ENCODE data around the gene CCNA2. TPM values are rescaled to one million over a fixed set of nuclear protein-coding genes. Genes with fewer than 3 reads are reported as not detected.

Gene CCNA2
- total and polyA plus RNA-seq, 4 donors: 1.4 to 8.8 (median 1.8) TPM

GRCh38 chr4:121777625-121778024 lies 46.1 kb downstream of the CCNA2 start:
- no peaks in the 10 kb centered on the region for H3K9me3 ChIP-seq (ENCODE audit: control insufficient read depth in 4 of 4, insufficient read depth in 3 of 4, low read length in 3 of 4)
- no peak overlapping the region for H3K9ac ChIP-seq (ENCODE audit: insufficient read depth in 1 of 2, low read length in 2 of 2)
- ATAC-seq (ENCODE audit: insufficient read depth, low FRiP score) (no peak), DNase-seq (no peak)
- peaks cover 0 to 4% (median 0%) of the 10 kb centered on the region in 3 donors for H3K27me3 ChIP-seq (ENCODE audit: control insufficient read depth in 3 of 3, insufficient read depth in 3 of 3, low read length in 2 of 3)
- H3K4me3 ChIP-seq: no peak overlapping the region
- WGBS, 2 donors: 47 to 71% methylated on average over 3 of the region's 3 CpGs
- H3K27ac ChIP-seq (ENCODE audit: low read depth in 1 of 2, low read length in 1 of 2): peak overlapping the region in 1 of 2 donors; percentile 9
- TF ChIP-seq CTCF (IDR thresholded peaks at IDR 0.05; ENCODE audit: control extremely low read depth, extremely low read depth): no peak
- peaks cover 0 to 5% (median 4%) of the 10 kb centered on the region in 5 donors for H3K4me1 ChIP-seq (ENCODE audit: control insufficient read depth in 5 of 5, insufficient read depth in 5 of 5, low read length in 5 of 5)
- H3K36me3 ChIP-seq (ENCODE audit: control insufficient read depth in 4 of 4, insufficient read depth in 4 of 4, low read length in 4 of 4): no peaks in the 10 kb centered on the region

GRCh38 chr4:121776610-121777401 lies 46.9 kb downstream of the CCNA2 start:
- ATAC-seq (ENCODE audit: insufficient read depth, low FRiP score): no peak
- no peaks in the 10 kb centered on the region for H3K9me3 ChIP-seq (ENCODE audit: control insufficient read depth in 4 of 4, insufficient read depth in 3 of 4, low read length in 3 of 4)
- H3K9ac ChIP-seq (ENCODE audit: insufficient read depth in 1 of 2, low read length in 2 of 2): no peak overlapping the region
- peaks cover 0 to 4% (median 0%) of the 10 kb centered on the region in 3 donors for H3K27me3 ChIP-seq (ENCODE audit: control insufficient read depth in 3 of 3, insufficient read depth in 3 of 3, low read length in 2 of 3)
- H3K4me1 ChIP-seq (ENCODE audit: control insufficient read depth in 5 of 5, insufficient read depth in 5 of 5, low read length in 5 of 5): peaks cover 0 to 5% (median 4%) of the 10 kb centered on the region in 5 donors
- no peak overlapping the region for H3K27ac ChIP-seq (ENCODE audit: low read depth in 1 of 2, low read length in 1 of 2)
- no peak for DNase-seq
- no peak overlapping the region for H3K4me3 ChIP-seq
- WGBS, 2 donors: 84 to 86% methylated on average over 6 of the region's 6 CpGs
- TF ChIP-seq CTCF (IDR thresholded peaks at IDR 0.05; ENCODE audit: control extremely low read depth, extremely low read depth): no peak
- no peaks in the 10 kb centered on the region for H3K36me3 ChIP-seq (ENCODE audit: control insufficient read depth in 4 of 4, insufficient read depth in 4 of 4, low read length in 4 of 4)

- Histone ChIP-seq H3K36me3 (ENCODE audit: control insufficient read depth in 4 of 4, insufficient read depth in 4 of 4, low read length in 4 of 4) (no peaks in the 10 kb centered on the region), H3K4me1 (ENCODE audit: control insufficient read depth in 5 of 5, insufficient read depth in 5 of 5, low read length in 5 of 5) (peaks cover 0 to 5% (median 3%) of the 10 kb centered on the region in 5 donors), H3K4me3 (no peak overlapping the region), H3K9ac (ENCODE audit: insufficient read depth in 1 of 2, low read length in 2 of 2) (no peak overlapping the region), H3K27me3 (ENCODE audit: control insufficient read depth in 3 of 3, insufficient read depth in 3 of 3, low read length in 2 of 3) (peaks cover 0 to 4% (median 0%) of the 10 kb centered on the region in 3 donors), H3K9me3 (ENCODE audit: control insufficient read depth in 4 of 4, insufficient read depth in 3 of 4, low read length in 3 of 4) (peaks cover 0 to 2% (median 0%) of the 10 kb centered on the region in 4 donors), H3K27ac (ENCODE audit: low read depth in 1 of 2, low read length in 1 of 2) (no peak overlapping the region)
- no peak for DNase-seq
- TF ChIP-seq CTCF (IDR thresholded peaks at IDR 0.05; ENCODE audit: control extremely low read depth, extremely low read depth): no peak
- 92 to 94% methylated on average over 1 of the region's 1 CpG for WGBS, 2 donors
- no peak for ATAC-seq (ENCODE audit: insufficient read depth, low FRiP score)
Observed at GRCh38 chr4:121773883-121774282, 49.8 kb downstream of the CCNA2 start.
